ENCODE data around the gene LIMS2.

LIMS2 gene

DNA sequence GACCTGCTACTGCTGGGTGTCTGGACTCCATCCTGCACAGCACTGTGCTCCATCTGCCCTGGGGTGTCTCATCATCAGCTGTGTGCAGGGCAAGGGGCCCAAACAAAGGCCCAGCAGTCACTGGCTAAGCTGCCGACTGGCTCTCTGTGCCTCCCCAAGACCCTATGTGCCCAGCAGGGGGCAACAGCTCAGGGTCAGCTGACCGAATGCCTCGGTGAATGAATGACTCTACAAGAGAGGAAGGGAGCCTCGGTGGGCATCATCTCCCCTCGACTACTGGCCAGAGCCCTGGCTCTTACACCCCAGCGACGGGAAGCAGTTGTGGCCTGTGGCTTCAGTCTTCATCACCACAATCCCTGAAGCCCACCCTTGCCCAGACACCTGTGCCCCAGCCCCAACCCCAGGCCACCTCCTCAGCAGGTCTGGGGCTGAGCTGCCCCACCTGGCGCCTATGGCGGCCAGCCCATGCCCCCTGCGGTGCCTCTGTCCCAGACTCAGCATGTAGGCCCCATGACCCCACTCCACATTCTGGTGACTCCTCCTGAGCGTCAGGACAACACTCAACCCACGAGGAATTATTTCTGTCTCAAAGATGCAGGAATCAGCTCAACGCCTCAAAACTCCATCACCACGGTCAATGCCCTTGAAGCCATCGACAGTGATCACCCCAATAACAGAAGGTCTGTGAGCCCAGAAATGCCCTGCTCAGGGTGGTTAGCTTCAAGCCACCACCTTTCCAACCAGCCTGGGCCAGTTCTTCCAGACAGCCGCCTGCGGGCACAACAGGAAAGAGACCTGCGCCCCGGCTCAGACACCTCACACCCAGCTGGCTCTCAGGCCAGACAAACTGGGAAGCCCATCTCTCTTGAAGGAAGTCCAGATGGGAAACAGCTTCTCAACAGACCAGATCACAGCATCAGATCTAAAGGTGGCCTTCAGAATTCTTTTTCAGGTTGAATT is 31.0 kb downstream of the LIMS2 start:
- DNase-seq = no peak

GRCh38 chr2:127643439-127644065 is 31.8 kb downstream of the LIMS2 start:
- DNase-seq = no peak

DNA sequence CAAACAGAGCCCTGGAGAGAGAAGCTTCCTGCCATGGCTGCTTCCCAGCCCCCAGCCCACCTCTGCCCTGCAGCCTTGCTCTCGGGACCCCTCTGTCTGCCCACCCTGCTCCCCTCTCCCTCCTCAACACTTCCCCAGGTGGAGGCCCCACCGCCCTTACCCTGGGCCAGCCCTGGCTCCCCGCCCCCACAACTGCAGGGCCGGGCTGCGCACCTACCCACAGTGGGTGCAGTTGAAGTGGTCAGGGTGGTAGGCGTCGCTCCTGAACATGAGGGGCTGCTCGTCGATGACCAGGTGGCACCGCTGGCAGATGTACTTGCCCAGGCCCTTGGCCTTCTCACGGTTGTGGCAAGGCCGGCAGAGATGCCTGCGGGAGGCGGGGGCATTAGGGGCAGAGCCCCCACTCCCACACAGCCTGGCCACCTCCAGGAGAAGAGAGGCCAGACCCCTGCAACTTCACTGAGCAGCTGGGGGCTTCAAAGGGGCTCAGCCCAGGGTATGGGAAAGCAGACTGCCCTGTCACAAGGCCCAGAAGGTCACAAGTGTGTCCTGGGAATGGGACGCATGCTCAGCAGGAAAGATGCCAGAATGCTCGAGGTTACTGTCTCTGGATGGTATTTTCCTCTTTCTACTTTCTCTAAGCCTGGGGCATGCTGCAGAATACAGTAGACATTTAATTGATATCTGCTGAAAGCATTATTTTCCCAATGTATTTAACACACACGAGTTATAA is 32.5 kb downstream of the LIMS2 start:
- DNase-seq = no peak

DNA sequence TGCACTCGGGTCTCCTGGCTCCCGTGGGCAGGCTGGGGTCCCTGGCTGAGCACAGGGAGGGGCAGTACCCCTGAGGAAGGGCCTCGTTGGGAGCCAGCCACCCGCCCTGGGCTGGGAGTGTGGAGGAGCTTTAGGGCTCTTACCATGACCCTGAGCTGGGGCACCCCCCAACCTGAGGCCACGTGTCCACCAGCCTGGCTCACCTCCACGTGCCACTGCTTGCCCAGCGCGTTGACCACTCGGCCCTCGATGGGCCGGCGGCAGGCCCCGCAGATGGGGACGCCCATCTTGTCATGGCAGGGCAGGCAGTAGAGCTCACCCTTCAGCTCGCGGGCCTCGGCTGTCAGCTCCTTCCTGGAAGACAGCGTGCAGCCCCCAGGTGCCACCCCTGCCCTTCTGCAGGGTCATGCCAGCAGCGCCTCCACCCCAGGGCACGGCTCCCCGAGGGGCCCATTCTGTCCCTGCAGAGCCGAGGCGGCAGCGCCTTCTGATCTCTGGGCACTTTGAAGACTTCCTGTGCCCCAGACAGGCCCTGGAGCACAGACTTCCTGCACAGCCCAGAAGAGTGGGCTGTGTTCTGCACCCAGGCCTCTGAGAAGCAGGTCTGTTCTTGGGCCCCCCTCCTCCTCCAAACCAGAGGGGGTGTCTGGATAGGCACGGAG is 33.4 kb downstream of the LIMS2 start:
- DNase-seq = peak; percentile 49

GRCh38 chr2:127641133-127641532 is 34.2 kb downstream of the LIMS2 start:
- DNase-seq = no peak

DNA sequence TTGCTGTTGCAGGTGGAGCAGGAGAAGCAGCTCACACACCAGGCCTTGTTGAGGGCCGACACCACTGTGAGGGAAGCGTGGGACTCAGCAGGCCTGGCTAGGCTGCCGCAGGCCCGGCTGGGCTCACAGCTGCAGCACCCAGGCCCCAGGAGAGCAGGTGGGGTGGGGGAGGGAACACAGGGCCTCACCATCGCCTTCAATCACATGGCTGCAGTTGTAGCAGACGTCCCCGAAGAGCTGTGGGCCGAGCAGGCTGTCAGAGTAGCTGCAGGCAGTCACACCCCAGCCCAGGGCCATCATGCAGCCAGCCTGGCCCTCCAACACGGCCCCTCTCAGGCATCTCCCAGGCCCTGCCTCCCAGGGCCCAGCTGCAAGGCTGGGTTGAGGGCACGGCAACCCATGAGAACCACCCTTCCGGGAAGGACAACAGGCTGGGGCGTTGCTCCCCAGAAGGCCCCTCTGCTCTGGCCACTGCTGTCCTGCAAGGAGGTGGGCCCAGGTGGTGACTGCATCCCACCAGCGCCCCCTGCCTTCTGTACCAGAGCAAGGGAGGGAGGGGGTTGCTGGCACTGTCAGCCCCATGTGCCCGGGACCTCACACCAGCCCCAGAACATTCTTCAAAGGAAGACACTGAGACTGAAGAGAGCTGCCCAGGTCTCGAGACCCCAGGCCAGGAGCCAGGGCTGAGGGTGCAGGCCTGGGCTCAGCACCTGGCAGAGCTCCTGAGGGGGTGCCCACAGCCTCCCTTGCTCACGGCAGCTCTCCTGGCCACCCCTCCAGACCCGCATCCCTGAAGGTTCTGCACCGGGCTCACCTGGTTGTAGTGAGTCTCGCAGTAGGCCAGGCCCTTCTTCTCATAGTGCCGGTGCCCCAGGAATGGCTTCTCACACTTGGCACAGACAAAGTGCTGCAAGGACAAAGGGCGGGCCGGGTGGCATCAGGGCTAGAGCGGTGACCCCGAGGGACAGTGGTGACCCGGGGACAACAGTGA is 35.0 kb downstream of the LIMS2 start:
- DNase-seq = peak; percentile 28

- no peak for DNase-seq
Observed at GRCh38 chr2:127639111-127639474, 36.2 kb downstream of the LIMS2 start.

DNA sequence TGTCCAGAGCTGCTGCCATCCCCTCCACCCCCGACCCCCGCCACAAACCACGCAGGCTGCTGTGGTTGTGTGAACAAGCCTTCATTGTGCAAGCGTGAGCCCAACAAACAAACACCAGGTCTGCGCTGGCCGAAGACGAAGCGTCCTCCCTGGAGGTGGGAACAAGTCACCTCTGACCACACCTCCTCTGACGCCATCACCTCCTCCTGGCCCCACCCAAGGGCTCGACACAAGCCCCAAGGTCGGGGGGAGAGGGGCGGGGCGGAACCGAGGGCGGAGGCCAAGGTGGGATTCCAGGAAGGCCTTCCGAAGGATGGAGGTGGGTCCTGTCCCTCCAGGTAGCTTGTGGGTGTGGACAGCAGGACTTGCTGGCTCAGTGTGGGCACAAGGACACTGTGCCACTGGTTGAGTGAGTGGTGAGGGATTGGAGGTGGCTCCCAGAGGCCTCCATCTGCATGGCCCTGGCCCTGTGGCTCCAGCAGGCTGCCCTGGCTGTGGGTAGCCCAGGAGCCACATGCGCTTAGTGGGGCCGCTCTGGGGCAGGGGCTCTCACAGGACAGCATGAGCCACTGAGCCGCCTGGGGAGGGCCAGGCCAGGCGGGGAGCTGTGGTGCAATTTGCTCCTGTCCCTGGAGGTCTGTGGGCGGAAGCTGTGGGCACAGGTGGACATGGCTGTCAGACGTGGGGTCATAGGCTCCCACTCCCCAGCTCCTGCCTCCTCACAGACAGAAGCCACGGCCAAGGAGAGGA is 36.8 kb downstream of the LIMS2 start:
- no peak for DNase-seq

GRCh38 chr2:127637725-127638252 is 37.5 kb downstream of the LIMS2 start:
- DNase-seq = no peak

DNA sequence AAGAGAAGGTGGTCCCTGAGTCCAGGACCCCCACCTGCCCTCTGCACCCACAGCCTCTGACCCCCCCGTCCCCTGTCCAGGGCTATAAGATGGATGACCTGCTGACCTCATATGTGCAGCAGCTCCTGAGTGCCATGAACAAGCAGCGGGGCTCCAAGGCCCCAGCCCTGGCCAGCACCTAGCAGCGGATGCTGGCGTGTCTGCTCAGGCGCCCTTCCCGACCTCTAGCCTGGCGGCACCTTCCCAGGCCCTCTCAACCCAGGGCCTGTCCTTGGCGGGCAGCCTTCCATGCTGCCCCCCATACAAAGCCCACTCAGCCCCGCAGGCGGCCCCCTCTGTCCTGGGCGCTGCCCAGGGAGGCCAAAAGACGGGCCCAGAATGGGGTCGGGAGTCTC is 38.1 kb downstream of the LIMS2 start:
- no peak for DNase-seq

- DNase-seq = no peak
Observed at GRCh38 chr2:127636248-127637235, 38.8 kb downstream of the LIMS2 start.

- no peak for DNase-seq
Observed at GRCh38 chr2:127635380-127636237, 39.7 kb downstream of the LIMS2 start.

DNA sequence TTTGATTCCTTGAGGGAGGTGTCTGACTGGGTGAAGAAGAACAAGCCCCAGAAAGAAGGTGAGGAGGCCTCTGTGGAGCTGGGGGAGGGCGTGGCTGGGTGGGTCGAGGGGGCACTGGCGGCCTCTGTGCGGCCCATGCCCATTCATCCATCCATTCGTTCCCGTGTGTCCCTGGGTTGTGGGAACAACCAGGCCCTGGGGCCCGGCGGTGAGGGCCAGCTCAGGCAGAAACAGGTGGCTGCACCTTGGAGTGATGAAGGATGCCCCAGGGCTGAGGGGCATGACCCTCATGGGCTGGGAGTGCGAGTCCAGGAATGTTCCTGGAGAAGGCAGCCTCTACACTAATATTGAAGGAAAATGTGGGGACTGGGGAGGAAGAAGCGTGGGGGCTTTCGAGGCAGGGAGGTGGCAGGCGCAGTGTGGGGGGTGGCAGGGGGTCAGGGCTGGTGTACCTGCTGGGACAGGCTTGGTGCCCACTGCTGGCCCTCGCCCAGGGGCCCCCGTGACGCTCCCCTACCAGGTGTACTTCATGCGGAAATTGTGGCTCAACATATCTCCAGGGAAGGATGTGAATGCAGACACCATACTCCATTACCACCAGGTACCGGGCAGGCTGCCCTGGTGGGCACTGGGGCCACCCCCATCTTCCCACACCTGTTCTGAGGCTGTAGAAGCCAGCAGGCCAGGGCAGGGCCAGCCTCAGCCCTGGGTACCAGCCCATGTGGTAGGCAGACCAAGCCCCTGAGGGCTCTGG is 40.5 kb downstream of the LIMS2 start:
- DNase-seq = no peak

DNA sequence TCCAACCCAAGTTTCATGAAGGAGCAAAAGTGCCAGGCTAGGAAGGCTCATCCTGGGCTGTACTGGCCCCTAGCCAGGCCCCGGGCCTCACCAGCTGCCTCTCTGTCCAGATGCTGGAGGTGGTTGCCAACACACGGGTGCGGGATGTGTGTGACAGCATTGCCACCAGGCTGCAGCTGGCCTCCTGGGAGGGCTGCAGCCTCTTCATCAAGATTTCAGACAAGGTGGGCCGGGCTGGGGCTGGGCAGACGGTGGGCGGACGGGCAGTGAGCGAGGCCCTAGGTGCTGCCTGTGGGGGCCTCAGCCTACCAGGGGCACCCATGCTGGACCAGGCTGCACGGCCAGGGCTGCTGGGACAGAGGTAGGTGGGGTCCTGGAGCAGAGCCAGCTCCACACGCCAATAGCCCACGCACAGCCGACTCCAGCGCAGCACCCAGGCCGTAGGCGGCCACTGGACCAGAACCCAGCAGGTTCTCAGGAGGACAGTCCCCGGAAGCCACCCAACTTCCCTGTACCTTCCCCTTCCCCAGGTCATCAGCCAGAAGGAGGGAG is 41.2 kb downstream of the LIMS2 start:
- no peak for DNase-seq

DNA sequence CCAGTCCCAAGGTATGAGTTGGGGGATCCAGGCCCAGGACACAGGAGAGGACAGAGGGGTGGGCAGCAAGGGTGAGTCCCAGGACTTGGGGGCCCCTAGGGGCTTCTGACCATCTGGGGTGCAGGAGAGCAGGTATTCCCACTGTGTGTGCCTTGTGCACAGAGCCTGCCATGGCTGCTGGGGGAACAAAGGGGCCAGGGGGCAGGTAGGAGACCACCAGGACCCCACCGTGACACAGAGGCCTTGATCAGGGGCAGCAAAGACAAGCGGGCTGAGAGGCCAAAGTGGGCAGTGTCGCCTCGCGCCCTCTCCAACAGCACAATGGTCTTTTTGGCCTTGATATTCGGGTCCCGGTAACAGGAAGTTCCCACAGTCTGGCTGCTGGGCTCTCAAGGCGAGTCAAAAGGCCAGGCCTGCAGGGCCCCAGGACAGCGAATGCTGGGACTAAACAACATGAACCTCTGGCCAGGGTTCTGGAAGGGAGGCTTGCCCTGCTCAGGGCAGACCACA is 41.7 kb downstream of the LIMS2 start:
- no peak for DNase-seq

DNA sequence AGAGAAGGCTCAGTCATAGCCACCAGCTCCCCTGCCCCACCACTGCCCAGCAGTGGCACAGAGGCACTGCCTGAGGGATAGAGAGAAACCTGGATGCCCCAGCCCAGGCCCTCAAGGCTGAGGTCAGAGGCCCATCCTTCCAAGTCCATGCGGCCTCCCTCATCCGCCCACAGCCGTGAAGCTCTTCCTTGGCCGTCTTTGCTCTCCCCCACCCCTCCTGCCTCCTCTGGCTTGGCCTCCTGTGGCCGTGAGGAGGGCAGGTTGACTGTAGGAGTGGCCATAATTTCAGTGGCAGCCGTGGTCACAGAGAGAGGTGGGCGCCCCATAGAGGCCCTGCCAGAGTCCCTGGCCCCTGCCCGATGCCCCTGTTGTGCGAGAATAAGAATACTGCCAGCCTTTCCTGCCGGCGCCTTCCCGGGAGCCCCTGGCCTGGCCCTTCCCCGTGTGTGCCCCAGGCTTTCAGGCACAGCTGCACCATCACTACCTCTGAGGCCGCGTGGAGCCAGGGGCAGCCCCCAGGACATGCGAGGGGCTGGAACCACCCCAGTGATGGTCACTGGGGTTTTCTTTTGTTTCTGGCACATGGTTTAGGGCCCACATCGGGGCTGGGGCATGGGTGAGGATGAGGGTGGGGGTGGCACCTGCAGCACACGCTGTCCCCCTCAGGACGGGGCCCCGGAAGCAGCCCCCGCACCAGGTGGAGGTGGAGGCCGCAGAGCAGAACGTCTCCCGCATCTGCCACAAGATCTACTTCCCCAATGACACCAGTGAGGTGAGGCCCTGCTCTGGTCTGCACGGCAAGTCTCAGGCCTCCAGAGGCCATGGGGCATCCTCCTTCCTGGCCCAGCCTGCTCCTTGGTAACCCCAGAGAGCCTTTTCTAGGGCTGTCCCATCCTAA is 42.5 kb downstream of the LIMS2 start:
- DNase-seq = no peak
